HG03103 (cell line): ENCODE data around the gene ARHGAP12.
"Not testable (repeated sequence)": the region's sequence is repeated elsewhere in the genome, so short reads cannot be mapped to it uniquely, and the experiment has no call there.

Experiments
- ATAC-seq: cut with Tn5 transposase; IDR thresholded peaks from one replicate; pipeline ENCODE4 v1.9.1; 2021; ENCODE audit warnings: low read depth; ENCODE audit not compliant: unreplicated experiment

The ARHGAP12 gene

GRCh38 chr10:31928549-31929260 is at the start of gene ARHGAP12:
Gene ARHGAP12, minus strand, starts transcription at chr10:31928831. Its CDS starts 19,976 bp downstream, at chr10:31908855.
- peak; percentile 68 for ATAC-seq

DNA sequence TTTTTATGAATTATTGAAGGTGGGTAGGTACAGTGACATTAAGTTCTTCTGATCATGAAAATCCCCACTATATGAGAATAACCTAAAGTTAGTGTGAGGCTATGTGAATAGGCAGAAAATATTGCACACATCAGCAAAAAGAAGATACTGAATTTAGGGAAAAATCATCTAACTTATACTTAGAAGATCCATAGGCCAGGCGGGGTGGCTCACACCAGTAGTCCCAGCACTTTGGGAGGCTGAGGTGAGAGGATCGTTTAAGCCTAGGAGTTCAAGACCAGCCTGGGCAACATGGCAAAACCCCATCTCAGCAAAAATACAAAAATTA is 49.5 kb upstream of the ARHGAP12 start:
- no peak for ATAC-seq

DNA sequence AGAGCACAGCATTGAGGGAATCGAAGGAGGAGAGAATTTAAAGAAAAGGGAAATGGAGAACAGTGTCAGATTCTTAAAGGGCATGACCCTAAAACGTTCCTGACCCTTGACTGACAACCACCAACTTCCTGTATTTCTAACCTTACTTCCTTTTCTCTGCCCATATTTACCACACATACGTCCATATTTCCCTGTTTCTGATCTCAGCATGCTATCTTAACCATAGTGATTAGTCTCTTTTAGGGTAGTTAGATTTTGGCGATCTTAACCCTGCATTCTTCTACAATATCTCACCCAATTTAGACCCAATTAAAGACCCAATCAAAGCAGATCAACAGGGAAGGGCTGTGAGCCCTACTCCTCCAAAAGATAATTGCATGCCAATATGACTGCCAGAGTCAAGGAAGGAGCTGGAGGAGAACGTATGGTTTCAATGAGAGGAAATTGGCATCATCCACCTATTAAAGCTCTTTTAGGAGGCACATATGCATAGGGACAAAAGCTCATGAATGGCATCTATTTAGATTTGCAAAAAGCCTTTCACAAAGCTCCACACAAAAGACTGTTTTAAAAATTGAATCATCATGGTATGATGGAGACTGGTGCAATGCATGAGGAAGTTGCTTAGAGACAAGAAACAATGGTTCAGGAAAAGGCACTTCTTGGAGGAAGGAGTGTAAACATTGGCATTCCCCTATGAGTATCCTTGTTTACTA is 49.0 kb upstream of the ARHGAP12 start:
- no peak for ATAC-seq

DNA sequence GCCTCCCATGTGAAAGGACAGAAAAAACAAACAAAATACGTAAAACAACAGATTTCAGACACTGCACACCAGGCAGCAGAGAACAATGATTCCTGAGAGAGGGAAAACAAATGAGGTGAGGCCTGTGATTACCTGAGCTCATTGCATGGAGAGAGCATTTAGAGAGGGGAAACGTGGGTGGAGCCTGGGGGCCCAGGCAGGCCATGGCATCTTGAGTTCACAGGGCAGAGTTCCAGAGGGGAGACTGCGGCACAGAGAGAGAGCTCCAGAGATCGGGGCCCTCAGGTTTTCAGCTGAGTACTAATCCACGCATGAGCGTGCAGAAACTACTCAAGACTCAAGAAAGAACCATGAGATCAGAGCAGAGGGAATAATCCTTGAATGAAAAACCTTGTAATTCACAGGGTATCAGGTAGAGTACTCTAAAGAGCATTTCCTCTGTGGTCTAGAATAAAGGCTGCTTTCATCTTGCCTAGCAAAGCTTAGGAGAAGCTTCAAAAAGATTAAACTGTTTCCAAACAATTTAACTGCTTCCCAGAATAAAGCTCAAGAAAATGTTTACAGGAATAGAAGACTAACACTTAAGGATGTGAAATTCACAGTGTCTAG is 46.6 kb upstream of the ARHGAP12 start:
- no peak for ATAC-seq

DNA sequence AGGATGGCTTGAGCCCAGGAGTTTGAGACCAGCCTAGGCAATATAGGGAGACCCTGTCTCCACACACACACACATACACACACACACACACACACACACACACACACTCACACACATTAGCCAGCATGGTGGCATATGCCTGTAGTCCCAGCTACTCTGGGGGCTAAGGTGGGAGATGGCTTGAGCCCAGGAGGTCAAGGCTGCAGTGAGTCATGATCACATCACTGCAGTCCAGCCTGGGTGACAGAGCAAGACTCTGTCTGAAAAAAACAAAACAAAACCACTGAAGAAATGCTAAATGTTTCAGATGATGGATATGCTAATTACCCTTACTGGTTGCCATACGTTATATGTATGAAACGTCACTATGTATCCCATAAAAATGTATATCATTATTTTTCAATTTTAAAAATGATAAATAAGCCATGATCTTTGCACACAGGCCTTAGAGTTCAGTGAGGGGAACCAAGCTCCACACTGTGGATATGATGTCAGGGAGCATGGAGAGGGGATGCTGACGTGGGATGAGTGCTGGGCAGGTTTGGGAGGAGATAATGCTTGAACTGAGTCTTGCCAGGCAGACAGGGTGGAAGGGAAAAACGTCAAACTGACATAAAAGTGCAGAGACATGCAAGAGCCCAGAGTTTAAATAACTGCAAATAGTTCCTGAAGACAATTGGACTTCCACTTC is 45.9 kb upstream of the ARHGAP12 start:
- no peak for ATAC-seq

DNA sequence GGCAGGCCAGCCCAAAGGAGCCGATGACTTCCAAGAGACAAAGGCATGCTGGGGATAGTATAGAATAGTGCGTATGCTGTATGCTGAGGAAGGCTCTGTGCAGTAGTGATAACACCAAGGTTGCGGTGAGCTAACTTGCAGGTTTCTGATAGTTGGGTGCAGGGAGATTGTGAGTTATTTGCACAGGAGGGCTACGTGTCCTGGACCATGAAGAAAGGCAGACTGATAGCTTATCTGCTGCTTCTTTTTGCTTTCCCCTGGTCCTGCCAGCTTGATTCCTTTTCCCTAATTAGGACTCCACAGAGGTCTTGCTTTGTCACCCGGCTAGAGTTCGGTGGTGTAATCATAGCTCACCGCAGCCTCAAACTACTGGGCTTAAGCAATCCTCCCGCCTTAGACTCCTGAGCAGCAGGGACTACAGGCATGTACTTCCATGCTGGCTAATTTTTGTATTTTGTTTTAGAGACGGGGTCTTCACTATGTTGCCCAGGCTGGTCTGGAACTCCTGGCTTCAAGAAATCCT is 43.9 kb upstream of the ARHGAP12 start:
- ATAC-seq, result no peak

GRCh38 chr10:31969847-31970246 is 41.2 kb upstream of the ARHGAP12 start:
- not testable (repeated sequence) for ATAC-seq

- ATAC-seq, result no peak
Observed at GRCh38 chr10:31963589-31963980, 35.0 kb upstream of the ARHGAP12 start.

GRCh38 chr10:31962826-31963588 is 34.4 kb upstream of the ARHGAP12 start:
- ATAC-seq, result no peak

DNA sequence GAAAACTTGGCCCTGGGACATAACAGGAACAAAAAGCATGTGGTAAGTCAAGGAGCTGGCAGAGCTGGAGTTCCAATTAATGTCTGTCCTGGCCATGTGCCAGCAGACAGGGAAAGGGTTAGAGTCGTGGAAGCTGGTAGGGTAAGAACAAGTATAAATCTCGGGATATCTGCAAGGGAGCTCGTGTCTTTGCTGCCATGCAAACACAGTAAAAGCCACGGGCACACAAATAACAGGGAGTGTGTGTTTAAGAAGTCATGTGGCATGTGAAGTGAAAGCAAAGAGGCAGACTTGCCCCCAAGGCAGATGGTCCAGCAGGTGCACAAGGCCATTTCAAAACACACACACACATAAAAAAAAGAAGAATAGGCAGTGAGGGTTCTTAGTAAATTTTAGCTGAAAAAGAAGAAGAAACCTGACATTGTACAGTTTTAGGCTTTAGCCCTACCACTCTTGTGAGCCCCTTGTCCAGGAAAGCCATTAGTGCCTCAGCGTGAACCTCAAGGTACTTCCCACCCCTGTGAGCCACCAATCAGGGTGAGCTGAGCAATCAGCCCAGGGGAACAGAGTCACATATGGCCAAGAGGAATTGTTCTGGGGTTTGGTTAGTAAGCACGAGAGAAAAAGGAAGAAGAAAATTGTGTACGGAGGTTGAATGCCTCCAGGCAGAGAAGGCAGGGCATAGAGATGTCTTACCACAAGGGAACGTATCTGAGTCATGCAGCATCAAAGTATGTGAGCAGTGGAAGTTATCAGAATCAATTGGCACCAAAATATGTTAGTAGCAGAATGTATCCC is 32.8 kb upstream of the ARHGAP12 start:
- no peak for ATAC-seq

DNA sequence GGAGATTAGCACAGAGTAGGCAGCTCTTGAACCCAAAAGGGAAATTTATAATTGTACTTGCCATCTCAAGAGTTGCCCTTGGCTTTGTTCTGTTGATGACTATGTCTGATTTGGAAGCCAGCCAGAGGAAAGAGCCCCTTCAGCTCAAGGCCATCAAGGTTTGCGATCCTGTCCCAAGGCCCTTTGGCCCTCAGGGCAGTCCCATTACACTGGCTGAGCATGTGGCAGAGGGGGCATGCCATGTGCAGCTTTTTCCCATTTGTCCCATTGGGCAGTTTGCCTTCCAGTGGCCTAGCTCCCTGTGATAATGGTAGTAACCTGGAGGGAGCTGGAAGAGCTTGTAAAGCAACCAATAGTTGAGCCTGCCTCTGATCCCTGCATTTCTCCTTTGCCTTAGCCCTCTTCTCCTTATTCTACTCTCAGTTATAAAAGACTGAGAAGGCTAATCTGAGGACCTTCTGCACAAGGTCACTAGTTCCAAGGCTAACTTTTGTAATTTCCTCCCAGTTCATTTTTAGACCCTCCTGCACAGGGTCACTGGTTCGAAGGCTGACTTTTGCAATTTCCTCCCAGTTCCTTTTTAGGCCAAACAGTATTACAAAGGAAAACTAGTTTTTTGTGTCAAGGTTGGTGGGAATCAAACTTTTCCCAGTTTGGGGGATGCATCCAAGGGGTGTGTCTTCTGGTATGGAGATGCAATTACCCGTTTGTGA is 31.0 kb upstream of the ARHGAP12 start:
- ATAC-seq, result no peak

DNA sequence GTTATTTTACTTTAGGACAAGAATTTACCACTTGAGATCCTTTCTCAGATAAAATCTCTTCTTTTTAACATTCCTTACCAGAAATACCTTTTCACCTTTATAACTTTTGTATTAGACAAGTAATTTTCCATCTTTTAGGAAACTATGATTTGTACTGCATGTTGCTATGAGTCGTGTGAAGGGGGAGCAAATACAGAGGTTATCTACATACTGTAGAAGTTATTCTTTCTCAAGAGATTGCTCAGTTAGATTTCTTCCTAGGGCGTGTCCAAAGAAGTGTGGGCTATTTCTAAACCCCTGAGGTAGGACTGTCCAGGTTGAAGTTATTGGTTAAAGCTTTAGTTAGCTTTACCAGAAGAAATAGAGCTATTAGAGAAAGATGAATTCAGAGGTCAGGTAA is 30.2 kb upstream of the ARHGAP12 start:
- ATAC-seq, result no peak

GRCh38 chr10:31956200-31956946 is 27.7 kb upstream of the ARHGAP12 start:
- ATAC-seq, result no peak

DNA sequence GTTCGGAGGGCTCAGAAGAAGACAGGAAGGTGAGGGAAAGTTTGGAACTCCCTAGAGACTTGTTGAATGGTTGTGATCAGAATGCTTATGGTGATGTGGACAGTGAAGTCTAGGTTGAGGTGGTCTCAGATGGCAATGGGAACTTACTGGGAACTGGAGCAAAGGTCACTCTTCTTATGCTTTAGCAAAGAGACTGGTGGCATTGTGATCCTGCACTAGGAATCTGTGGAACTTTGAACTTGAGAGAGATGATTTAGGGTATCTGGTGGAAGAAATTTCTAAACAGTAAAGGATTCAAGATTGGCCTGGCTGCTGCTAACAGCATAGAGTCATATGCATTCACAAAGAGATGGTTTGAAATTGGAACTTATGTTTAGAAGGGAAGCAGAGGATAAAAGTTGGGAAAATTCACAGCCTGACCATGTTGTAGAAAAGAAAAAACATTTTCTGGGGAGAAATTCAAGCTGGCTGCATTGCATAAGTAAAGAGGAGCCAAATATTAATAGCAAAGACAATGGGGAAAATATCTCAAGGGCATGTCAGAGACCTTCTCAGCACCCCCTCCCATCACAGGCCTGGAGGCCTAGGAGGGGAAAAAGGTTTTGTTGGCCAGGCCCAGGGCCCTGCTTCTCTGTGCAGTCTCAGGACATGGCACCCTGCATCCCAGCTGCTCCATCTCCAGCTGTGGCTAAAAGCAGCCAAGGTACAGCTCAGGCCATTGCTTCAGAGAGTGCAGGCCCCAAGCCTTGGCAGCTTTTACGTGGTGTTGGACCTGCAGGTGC is 26.0 kb upstream of the ARHGAP12 start:
- no peak for ATAC-seq

DNA sequence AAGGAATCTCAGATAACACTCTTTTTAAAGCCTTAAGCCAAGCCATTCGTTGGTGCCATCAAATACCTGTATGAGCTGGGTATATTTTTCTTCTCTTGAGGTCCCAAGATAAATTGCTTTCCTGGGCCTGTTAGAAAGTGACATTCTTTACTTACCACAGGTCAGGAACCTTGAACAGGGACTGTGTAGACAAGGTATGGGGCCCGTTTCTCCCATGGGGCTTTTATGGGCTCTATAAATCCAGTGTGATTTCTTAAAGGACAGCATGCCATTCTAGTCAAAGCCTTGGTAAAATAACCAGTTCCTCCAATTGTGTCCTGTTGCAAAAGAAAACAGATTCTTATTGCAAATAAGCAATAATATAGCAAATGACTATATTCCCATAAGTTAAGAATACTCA is 24.8 kb upstream of the ARHGAP12 start:
- no peak for ATAC-seq

GRCh38 chr10:31953080-31953479 is 24.4 kb upstream of the ARHGAP12 start:
- ATAC-seq, result no peak

DNA sequence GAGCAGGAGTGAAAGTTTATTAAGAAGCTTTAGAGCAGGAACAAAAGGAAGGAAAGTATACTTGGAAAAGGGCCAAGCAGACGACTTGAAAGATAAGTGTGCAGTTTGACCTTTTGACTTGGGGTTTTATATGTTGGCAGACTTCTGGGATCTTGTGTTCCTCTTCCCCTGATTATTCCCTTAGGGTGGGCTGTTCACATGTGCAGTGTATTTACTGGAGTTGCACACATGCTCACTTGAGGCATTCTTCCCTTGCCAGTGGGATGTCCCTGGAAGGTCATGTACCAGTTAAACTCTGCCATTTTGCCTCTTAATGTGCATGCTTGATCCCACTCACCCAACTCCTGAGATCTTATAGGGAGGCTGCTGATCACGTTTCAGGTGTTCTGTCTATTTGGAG is 23.4 kb upstream of the ARHGAP12 start:
- no peak for ATAC-seq

DNA sequence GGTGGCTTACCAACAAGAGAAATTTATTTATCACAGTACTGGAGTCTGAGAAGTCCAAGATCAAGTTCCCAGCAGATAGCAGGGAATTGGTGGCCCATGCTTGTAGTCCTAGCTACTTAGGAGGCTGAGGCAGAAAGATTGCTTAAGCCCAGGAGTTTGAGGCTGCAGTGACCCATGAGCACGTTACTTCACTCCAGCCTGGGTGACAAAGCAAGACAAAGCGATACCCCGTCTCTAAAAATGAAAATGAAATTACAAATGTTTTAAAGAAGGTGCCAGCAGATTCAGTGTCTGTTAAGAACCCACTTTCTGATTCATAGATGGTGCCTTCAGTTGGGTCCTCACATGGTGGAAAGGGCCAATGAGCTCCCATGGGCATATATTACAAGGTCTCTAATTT is 20.6 kb upstream of the ARHGAP12 start:
- ATAC-seq, result no peak
